Thyroid gland (tissue), 4 donors: ENCODE data around the gene SYNPO.

Experiments used
- POLR2A ChIP-seq, 2 donors: fragments of 450-650 bp; IDR thresholded peaks; one replicate each; pipeline ENCODE4 v1.6.1; 2017; ENCODE audit warnings: antibody characterized with exemption in 2 of 2, mild to moderate bottlenecking in 2 of 2, moderate library complexity in 1 of 2
- TF ChIP-seq, protein P1 (sequence below), 6 experiments: fragments of 200-600 bp in 3 of 6; fragments of 450-650 bp in 3 of 6; sonication (generic) in 3 of 6; IDR thresholded peaks; one replicate each; pipeline ENCODE4 v1.5.1; 2016 to 2019; ENCODE audit warnings: antibody characterized with exemption in 6 of 6, mild to moderate bottlenecking in 2 of 6, inconsistent platforms in 1 of 6, moderate library complexity in 1 of 6

DNA sequence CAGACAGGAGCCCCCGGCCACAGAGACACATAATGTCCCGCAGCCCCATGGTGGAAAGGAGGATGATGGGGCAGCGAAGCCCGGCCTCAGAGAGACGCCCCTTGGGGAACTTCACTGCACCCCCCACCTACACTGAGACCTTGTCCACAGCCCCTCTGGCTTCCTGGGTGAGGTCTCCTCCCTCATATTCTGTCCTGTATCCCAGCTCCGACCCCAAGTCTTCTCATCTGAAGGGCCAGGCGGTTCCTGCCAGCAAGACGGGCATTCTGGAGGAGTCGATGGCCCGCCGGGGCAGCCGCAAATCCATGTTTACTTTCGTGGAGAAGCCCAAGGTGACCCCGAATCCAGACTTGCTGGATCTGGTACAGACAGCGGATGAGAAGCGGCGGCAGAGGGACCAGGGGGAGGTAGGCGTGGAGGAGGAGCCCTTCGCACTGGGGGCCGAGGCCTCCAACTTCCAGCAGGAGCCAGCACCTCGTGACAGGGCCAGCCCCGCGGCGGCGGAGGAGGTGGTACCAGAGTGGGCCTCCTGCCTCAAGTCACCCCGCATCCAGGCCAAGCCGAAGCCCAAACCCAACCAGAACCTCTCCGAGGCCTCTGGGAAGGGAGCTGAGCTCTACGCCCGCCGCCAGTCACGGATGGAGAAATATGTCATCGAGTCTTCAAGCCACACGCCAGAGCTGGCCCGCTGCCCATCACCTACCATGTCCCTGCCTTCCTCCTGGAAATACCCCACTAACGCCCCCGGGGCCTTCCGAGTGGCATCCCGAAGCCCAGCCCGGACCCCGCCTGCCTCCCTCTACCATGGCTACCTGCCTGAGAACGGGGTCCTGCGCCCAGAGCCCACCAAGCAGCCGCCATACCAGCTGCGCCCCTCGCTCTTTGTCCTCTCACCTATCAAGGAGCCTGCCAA lies 8.9 kb downstream of the SYNPO start:
- TF ChIP-seq, protein P1, sequence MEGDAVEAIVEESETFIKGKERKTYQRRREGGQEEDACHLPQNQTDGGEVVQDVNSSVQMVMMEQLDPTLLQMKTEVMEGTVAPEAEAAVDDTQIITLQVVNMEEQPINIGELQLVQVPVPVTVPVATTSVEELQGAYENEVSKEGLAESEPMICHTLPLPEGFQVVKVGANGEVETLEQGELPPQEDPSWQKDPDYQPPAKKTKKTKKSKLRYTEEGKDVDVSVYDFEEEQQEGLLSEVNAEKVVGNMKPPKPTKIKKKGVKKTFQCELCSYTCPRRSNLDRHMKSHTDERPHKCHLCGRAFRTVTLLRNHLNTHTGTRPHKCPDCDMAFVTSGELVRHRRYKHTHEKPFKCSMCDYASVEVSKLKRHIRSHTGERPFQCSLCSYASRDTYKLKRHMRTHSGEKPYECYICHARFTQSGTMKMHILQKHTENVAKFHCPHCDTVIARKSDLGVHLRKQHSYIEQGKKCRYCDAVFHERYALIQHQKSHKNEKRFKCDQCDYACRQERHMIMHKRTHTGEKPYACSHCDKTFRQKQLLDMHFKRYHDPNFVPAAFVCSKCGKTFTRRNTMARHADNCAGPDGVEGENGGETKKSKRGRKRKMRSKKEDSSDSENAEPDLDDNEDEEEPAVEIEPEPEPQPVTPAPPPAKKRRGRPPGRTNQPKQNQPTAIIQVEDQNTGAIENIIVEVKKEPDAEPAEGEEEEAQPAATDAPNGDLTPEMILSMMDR (IDR thresholded peaks at IDR 0.05), result no peak
- no peak for TF ChIP-seq POLR2A (IDR thresholded peaks at IDR 0.05)
